GM18870 (cell line): Measurements from ENCODE around the gene VAMP8.
"Not testable (repeated sequence)": the region's sequence is repeated elsewhere in the genome, so short reads cannot be mapped to it uniquely, and the experiment has no call there.

Experiments used
- ATAC-seq: cut with Tn5 transposase; IDR thresholded peaks from one replicate; pipeline ENCODE4 v1.9.1; 2021; ENCODE audit warnings: moderate library complexity; ENCODE audit not compliant: unreplicated experiment

VAMP8 gene

DNA sequence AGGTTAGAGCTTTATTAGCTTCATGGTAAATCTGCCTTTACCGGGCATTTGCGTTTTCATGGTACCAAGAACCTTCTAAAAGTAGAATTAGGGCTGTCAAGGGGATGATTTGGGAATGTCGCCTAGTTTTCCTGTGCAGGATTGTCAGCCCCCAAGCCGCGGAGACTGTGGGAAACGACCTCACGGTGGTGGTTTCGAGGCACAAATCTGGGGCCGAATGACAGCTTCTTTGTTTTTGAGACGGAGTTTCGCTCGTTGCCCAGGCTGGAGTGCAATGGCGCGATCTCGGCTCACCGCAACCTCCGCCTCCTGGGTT lies 38.0 kb downstream of the VAMP8 start:
- ATAC-seq: no peak

GRCh38 chr2:85617723-85618122 lies 40.3 kb downstream of the VAMP8 start:
- ATAC-seq: not testable (repeated sequence)

- no peak for ATAC-seq
Observed at GRCh38 chr2:85619617-85620016, 42.2 kb downstream of the VAMP8 start.

GRCh38 chr2:85621338-85621737 lies 44.0 kb downstream of the VAMP8 start:
- no peak for ATAC-seq

DNA sequence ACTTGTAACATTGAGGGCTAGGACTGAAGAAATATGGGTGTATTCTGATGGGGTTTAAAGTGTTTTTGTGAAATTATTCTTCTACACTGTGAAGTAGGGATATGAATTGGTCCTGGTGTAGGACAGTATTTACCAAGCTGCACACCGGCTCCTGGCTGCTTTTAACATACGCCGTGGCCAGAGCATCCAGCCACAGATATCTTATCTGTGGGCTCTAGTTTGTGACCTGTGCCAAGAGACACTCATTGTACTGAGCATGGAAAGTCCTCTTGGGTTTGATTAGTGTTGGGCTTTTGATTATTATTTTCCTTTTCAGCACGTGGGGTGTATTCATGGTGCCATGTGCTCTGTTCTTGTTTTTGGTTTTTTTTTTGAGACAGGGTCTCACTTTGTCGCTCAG lies 46.6 kb downstream of the VAMP8 start:
- ATAC-seq: no peak

DNA sequence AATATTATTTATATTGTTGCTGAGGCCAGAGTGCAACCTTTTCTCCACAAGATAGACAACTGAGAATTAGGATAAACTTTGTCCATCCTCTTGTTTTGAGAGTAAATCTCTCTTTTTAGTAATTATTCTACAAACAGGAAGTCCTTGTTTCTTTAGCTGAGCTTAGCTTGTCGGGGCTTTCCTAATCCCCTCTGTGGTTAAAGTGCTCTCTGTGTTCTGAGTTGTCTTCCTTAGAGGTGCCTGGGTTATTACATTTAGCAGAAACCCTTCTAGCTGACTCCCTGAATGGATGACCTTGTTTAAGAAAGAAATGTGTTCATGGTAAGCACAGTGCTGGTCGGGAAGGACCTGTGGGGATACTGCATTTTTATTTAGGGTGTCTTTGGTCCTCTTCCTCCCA lies 51.3 kb downstream of the VAMP8 start:
- ATAC-seq: no peak

GRCh38 chr2:85631316-85631715 lies 53.9 kb downstream of the VAMP8 start:
- no peak for ATAC-seq
